GM21529 (cell line): ENCODE results near the gene MAMDC2.
"Not testable (repeated sequence)": the region's sequence is repeated elsewhere in the genome, so short reads cannot be mapped to it uniquely, and the experiment has no call there.

ENCODE experiments used
- ATAC-seq: cut with Tn5 transposase; IDR thresholded peaks from one replicate; pipeline ENCODE4 v1.9.1; 2021; ENCODE audit not compliant: unreplicated experiment

The MAMDC2 gene

GRCh38 chr9:70035691-70036090 is 8.0 kb upstream of the MAMDC2 start:
- no peak for ATAC-seq

- no peak for ATAC-seq
These were observed 7.0 kb upstream of the MAMDC2 start for GRCh38 chr9:70036641-70037040.

GRCh38 chr9:70038171-70038621 is 5.5 kb upstream of the MAMDC2 start:
- not testable (repeated sequence) for ATAC-seq

DNA sequence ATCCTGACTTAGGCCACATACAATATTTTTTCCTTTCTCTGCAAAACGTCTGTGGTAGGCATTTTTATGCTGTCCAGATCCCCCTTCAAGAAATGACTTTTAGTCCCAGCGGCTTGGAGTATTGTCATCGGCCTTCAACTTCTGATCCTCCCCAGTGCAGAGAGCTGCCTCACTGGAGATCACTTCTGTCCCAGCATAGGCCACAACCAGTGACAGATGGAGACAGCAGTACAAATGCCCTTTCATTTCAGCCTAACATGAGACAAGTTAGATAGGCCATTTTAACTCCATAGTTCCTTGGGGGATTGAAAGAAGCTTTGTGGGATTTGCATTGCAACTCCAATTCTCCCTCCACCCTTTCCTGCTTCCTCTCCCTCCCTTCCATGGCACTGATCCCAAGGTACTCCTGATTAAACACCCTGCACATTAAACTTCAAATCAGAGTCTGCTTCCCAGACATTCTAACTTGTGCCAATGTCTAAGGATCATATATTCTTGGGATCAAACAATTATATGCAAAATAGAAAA is 3.2 kb upstream of the MAMDC2 start:
- ATAC-seq = no peak

GRCh38 chr9:70042461-70043215 is 1.0 kb upstream of the MAMDC2 start:
- no peak for ATAC-seq

GRCh38 chr9:70043285-70043684 is 363 bp upstream of the MAMDC2 start:
- no peak for ATAC-seq

GRCh38 chr9:70044490-70045307 is 1.1 kb downstream of the MAMDC2 start:
- no peak for ATAC-seq

DNA sequence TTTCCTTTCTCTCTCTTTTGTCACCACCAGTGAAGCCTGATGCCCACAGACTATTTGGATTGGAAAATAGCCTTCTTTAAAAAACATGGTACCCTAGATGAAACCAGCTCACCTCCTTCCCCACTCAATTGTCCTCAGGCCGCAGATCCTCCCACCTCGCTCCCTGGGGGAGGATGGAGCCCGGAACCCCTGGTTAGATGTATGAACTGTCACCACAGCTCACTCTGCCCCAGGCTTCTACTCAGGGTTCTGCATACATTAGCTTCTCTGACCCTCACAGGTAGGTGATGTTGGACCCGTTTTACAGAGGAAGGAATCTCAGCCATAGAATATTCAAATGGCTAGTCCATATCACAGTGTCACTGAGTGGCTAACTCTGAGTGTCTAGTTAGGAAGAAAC is 1.8 kb downstream of the MAMDC2 start:
- ATAC-seq = no peak

GRCh38 chr9:70046274-70047070 is 2.8 kb downstream of the MAMDC2 start:
- ATAC-seq = no peak

- ATAC-seq = no peak
These were observed 5.6 kb downstream of the MAMDC2 start for GRCh38 chr9:70049236-70049635.

- no peak for ATAC-seq
These were observed 6.1 kb downstream of the MAMDC2 start for GRCh38 chr9:70049672-70050271.

DNA sequence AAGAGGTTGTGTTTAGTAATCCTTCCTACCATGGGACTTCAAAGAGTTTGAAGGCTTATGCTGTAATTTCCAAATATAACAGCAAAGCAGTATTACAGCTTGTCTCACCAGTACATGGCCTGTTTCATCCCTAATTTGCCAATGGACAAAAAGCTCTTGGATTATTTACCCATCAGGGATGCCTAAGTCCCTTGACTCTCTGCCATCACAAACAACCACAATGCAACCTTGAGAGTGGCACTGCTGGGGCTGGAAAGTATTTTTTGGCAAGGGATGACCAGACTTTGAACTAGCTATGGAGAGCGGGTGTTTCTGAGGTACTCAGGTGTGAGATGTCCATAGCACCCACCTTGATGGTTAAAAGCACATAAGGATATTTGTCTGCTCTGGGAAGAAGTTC is 9.1 kb downstream of the MAMDC2 start:
- no peak for ATAC-seq

GRCh38 chr9:70053864-70054263 is 10.2 kb downstream of the MAMDC2 start:
- no peak for ATAC-seq

DNA sequence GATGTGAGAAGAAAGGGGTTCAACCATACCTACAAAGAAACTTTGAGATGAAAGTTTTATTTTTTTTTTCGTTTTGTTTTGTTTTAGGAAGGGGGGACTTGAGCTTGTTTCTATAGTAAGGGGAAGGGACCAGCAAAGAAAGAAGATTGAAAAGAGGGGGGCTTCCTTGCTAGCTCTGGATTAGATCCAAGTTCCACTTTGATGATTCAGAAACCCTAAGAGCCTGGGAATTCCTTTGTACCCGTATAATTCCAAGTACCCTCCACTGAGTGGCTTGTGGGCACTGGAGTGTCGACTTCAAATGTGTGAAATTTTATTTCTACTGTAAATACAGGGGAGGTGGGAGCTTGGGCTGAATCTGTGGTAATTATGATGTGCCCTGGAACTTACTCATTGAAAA is 10.9 kb downstream of the MAMDC2 start:
- ATAC-seq = no peak

- no peak for ATAC-seq
These were observed 12.0 kb downstream of the MAMDC2 start for GRCh38 chr9:70055406-70056210.

- ATAC-seq = no peak
These were observed 12.7 kb downstream of the MAMDC2 start for GRCh38 chr9:70056211-70056944.

DNA sequence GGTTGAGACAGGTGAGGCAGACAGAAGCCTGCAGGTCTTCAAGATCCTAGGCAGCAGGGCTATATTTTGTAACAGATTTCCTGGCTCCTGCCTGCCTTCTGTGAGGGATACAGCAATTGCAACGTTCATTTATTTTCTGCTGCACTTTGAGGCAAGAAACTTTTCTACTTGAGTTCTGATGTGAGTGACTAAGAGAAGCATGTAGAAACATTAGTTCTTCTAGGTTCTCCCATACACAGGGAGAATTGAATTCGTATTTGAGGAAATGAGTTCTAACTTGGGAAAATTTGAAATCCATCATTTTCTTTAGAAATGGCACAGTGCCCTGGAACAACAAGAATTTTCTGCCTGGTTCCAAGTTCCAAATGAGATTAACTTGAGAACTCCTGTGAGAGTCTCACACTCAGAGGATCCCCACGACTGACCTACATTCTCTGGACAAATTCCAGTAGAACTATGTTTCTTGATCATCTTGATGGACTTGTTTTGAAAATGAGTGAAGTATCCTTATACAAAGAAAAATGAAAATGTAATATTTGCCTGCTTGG is 15.0 kb downstream of the MAMDC2 start:
- no peak for ATAC-seq

DNA sequence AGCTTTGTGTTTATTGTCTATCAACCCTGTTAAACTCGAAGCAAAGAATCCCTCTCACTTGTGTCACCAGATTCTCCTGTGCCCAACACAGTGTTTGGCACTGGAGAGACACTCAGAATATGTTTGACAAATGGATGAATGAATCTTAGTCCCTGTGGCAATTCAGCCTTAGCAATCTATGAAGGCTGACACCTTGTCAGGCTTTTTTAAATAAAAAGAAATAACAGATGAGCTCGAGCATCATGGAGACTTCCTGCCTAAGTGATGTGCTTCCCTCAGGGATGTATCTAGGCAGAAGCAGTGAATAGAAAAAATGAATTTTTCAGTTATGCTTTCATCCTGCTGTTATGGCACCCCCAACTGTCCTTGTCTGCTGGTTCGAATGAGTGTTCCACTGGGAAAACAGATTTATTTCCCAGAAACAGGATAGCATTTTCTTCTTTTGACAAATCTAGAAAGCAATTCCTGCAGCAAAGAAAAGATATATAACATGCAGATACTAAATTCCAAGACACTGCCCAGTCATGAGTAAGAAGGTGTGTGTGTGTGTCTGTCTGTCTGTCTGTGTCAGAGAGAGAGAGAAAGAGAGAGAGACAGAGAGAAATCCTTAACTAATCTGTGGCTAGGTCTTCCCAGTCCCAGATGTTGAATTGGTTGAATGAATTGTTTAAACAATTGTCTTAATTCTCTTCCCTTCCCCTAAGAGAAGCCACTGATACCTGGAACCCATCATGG is 16.7 kb downstream of the MAMDC2 start:
- no peak for ATAC-seq
